Epithelial cell of esophagus (primary cell): Measurements from ENCODE around the gene IL24.
A peak's percentile ranks its signal among the peaks of the same experiment; 100 is the strongest.

Experiments
- DNase-seq: peaks from one replicate; pipeline ENCODE4 v3.0.0; 2010; ENCODE audit warnings: low read depth
- H3K4me3 ChIP-seq: 2 replicates; pipeline ENCODE4 v1.5.1; 2011; ENCODE audit warnings: mild to moderate bottlenecking, low read length, control low read depth
- TF ChIP-seq, protein P1 (sequence below): IDR thresholded peaks from 2 replicates; pipeline ENCODE4 v1.5.1; 2011; ENCODE audit warnings: low read depth, mild to moderate bottlenecking, low read length, control low read depth, inconsistent platforms; ENCODE audit not compliant: insufficient read depth; ENCODE audit errors: missing control alignments

The IL24 gene

DNA sequence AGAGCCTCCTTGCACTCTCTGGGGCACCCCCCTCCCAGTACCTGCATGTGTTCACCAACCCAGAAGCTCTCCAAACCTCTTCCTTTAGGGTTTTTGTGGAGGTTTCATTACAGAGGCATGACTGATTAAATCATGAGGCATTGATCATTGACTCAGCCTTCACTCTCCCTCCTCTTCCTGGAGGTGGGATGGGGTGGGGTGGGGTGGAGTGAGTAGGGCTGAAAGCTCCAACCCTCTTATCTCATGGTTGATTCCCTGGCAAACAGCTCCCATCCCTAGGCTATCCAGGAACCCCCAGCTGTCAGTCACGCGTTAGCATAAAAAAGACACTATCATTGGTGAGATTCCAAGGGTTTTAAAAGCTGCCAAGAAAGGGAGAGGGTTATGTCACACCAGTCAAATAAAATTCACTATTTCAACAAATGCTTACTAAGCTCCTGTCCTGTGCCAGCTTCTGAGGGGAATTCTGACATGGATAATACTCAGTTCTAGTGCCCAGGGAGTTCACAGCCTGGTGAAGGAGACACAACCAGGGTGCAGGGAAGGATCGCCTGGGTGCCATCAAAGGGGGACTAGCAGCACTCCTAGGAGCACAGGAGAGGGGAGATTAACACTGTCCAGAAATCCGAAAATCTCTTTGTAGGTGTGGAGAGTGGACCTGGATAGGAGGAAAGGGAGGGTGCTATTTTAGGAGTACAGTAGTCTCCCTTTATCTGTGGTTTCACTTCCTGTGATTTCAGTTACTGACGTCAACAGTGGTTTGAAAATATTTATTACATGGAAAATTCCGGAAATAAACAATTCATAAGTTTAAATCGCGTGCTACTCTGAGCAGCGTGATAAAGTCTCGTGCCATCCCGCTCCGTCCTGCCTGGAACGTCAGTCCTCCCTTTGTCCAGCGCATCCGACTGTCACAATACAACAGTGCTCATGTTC lies 6.8 kb upstream of the IL24 start:
- DNase-seq = peak; percentile 94
- no peak overlapping the region for H3K4me3 ChIP-seq
- TF ChIP-seq, protein P1, sequence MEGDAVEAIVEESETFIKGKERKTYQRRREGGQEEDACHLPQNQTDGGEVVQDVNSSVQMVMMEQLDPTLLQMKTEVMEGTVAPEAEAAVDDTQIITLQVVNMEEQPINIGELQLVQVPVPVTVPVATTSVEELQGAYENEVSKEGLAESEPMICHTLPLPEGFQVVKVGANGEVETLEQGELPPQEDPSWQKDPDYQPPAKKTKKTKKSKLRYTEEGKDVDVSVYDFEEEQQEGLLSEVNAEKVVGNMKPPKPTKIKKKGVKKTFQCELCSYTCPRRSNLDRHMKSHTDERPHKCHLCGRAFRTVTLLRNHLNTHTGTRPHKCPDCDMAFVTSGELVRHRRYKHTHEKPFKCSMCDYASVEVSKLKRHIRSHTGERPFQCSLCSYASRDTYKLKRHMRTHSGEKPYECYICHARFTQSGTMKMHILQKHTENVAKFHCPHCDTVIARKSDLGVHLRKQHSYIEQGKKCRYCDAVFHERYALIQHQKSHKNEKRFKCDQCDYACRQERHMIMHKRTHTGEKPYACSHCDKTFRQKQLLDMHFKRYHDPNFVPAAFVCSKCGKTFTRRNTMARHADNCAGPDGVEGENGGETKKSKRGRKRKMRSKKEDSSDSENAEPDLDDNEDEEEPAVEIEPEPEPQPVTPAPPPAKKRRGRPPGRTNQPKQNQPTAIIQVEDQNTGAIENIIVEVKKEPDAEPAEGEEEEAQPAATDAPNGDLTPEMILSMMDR = no peak

- no peak overlapping the region for H3K4me3 ChIP-seq
- DNase-seq = peak; percentile 50
- TF ChIP-seq, protein P1 = no peak
These were observed 5.8 kb upstream of the IL24 start for GRCh38 chr1:206891412-206891811.

DNA sequence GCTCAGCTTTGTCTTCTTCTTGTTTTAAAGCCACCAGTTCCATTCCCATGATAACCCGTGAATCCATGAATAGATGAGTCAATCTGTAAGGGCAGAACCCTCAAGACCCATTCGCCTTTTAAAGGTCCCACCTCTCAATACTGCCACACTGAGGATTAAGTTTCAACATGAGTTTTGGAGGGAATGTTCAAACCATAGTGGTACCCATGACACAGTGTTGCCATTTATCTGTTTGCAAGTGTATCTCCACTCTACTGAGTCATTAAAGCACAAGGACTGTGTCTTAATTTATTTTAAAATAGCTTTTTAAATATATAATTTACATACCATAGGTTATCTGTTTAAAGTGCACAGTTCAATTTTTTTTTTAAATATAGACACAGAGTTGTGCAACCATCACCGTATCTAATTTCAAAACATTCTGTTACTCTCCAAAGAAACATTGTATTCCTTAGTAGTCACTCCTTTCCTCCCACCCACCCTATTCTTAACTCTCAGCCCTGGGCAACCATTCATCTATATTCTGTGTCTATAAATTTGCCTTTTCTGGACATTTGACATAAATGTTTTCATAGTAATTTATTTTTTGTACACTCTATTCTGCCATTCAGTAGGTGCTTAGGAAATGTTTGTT lies 4.8 kb upstream of the IL24 start:
- DNase-seq = peak; percentile 76
- TF ChIP-seq, protein P1 = no peak
- H3K4me3 ChIP-seq = no peak overlapping the region

- TF ChIP-seq, protein P1 = no peak
- no peak overlapping the region for H3K4me3 ChIP-seq
- DNase-seq = no peak
These were observed 3.9 kb upstream of the IL24 start for GRCh38 chr1:206893380-206893779.

DNA sequence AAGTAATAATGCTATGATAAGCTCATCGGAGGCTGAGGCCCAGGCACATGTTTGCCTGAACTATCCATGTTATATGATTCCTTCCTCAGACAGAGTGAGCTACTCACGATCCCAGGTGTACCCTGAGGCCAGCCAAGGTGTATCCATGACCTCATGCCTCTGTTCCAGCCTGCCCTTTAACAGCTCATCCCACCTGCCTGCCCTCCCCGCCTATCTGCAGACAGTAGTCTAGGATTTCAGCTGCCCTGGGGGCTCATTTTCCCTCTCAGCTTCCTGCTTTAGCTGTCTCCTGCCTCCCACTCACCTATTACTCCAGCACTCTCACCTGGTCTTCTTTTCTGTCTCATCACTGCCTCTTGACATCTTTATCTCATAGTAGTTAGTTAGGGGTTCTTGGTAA lies 1.9 kb upstream of the IL24 start:
- DNase-seq = peak; percentile 100
- TF ChIP-seq, protein P1 = no peak
- no peak overlapping the region for H3K4me3 ChIP-seq

DNA sequence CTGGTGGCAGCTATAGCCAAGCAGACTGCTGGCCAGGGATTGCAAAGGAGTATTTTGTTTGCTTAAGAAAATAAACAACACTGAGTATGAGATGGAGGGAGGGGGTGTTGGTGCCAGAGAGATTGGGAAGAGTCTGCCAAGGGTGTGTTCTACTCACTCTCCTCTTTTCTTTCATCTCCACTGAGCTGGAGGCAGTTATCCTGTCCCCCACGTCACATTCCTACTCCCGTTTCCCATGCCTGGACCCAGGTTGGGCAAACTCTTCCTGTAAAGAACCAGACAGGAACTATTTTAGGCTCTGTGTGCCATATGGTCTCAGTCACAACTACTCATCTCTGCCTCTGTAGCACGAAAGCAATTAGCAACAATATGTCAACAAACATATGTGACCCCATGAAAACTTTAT lies 1.4 kb upstream of the IL24 start:
- peak; percentile 81 for DNase-seq
- H3K4me3 ChIP-seq = no peak overlapping the region
- TF ChIP-seq, protein P1 = no peak

DNA sequence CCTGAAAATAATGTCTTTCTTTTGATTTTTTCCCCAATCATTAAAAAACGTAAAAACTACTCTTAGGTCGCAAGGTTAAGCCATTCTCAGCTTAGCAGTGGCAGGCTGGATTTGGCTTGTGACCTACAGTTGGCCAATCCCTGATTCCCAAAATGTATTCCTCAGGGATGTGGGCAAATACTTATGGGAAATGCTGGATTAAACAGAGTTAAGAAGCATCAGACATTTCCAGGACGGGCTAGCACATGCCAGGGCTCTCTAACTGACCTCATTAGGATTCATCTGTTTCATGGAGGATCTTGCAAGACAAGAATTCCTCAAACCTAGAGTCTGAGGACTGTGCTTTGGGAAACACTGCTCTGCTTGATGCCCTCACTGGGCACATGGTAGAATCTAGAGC lies 982 bp upstream of the IL24 start:
- no peak overlapping the region for H3K4me3 ChIP-seq
- TF ChIP-seq, protein P1 = no peak
- peak; percentile 82 for DNase-seq
